Measurements from ENCODE around the gene ATP11A.

DNA sequence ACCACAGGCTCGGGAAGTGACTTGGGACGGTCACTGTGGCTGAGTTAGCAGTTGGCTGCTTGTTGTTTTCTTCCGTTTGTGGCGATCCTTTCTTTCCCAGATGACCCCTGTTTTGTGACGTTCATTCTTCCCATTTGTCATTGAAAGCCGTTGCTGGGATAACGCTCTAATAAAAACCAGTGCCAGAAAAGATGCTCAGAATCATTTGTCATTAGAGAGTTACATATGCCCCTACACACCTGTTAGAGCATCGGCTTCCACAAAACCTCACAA lies 239.9 kb downstream of the ATP11A start:
- TF ChIP-seq, protein P1, sequence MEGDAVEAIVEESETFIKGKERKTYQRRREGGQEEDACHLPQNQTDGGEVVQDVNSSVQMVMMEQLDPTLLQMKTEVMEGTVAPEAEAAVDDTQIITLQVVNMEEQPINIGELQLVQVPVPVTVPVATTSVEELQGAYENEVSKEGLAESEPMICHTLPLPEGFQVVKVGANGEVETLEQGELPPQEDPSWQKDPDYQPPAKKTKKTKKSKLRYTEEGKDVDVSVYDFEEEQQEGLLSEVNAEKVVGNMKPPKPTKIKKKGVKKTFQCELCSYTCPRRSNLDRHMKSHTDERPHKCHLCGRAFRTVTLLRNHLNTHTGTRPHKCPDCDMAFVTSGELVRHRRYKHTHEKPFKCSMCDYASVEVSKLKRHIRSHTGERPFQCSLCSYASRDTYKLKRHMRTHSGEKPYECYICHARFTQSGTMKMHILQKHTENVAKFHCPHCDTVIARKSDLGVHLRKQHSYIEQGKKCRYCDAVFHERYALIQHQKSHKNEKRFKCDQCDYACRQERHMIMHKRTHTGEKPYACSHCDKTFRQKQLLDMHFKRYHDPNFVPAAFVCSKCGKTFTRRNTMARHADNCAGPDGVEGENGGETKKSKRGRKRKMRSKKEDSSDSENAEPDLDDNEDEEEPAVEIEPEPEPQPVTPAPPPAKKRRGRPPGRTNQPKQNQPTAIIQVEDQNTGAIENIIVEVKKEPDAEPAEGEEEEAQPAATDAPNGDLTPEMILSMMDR (IDR thresholded peaks at IDR 0.05; ENCODE audit: borderline replicate concordance, extremely low read depth, low read length, poor library complexity, severe bottlenecking), result no peak
- TF ChIP-seq EZH2 (IDR thresholded peaks at IDR 0.05; ENCODE audit: borderline replicate concordance, low read depth, low read length, severe bottlenecking), result no peak

All from DND-41 (cell line).